ENCODE measurements around the gene ZNRF1.
A peak's percentile ranks its signal among the peaks of the same experiment; 100 is the strongest.
"Not testable (repeated sequence)": the region's sequence is repeated elsewhere in the genome, so short reads cannot be mapped to it uniquely, and the experiment has no call there.

ZNRF1 gene

GRCh38 chr16:74998481-74999218 lies at the start of gene ZNRF1:
Gene ZNRF1 (plus strand): TSS chr16:74999024. CDS start chr16:74999672, 648 bp downstream.
- FAIRE-seq: no peak

DNA sequence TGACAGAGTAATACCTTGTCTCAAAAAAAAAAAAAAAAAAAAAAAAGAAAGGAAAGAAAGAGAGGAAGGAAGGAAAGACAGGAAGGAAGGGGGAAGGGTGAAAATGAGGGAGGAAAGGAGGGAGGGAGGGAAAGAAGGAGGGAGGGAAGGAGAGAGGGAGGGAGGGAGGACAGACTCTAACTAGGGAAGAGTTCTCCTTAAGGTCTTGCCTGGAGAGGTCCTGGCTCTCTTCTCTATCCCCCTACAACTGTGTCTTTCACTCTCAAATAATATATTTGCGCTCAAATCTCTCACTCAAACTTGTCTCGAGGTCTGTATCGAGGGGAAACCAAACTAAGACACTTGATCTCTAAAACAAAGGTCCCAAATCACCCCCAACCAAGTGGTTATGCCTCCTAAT lies 49.5 kb upstream of the ZNRF1 start:
- FAIRE-seq: no peak

- FAIRE-seq: no peak
Observed at GRCh38 chr16:74950511-74950910, 48.3 kb upstream of the ZNRF1 start.

DNA sequence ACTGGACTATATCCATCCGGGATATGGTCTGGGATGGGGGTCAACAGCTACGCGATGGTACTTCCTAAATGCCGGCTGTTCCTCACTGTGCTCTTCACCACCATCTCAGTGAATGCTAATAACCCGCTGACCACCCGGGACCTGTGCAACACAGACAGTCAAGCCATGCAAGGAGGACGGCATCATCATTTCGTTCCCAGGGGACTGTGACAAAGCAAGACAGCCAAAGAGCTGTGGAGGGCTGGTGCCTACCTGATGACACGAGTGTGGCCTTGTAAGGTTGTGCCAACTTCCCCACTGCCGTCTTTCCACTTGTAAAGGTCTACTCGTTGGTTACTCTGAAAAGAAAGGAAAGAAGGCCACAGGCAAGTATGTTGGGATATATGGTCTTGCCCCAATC lies 47.6 kb upstream of the ZNRF1 start:
- no peak for FAIRE-seq

DNA sequence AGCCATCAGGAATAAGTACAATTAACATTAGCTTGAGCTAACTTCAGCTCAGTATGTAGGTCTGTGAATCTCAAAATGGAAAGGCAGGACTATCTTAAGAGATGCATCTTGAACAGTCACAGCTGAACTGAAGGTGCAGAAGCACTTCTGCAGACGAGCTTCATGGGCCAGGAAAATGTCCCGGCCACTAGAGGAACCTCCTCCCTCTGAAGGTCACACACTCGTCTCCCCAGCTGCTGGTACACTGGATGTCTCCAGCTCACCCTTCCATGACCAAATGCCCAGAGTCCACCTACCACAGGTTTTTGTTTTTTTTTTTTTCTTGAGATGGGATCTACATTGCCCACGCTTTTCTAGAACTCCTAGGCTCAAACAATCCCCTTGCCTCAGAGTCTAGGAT lies 47.1 kb upstream of the ZNRF1 start:
- no peak for FAIRE-seq

DNA sequence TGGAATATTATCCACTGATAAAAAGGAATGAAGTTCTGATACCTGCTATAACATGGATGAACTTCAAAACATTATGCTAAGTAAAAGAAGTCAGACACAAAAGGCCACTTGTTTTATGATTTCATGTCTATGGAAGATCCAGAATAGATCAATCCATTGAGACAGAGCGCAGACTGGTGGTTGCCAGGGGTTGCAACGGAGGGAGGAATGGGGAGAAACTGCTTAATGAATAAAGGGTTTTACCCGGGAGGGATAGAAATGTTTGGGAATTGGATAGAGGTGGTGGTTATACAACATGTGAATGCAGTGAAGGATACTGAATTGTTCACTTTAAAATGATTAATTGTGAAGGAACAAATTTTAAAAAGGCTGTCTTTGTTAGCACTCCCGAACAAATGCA lies 44.1 kb upstream of the ZNRF1 start:
- no peak for FAIRE-seq

DNA sequence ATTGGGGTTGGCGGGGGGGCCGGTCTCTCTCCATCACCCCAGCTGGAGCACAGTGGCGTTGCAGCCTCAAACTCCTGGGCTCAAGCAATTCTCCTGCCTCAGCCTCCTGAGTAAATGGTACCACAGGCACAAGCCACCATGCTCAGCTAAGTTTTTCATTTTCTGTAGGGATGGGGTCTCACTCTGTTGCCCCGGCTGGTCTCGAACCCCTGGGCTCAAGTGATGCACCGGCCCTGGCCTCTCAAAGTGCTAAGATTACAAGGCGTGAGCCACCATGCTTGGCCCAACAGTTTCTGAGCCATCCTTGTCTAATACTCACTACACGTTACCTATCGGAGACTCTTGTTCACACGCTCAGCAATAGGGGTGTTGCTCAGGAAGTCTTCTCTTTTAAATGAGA lies 25.5 kb upstream of the ZNRF1 start:
- no peak for FAIRE-seq

GRCh38 chr16:74975591-74975990 lies 23.2 kb upstream of the ZNRF1 start:
- FAIRE-seq: no peak

- FAIRE-seq: no peak
Observed at GRCh38 chr16:74982256-74982655, 16.6 kb upstream of the ZNRF1 start.

GRCh38 chr16:74984194-74984528 lies 14.7 kb upstream of the ZNRF1 start:
- FAIRE-seq: no peak

DNA sequence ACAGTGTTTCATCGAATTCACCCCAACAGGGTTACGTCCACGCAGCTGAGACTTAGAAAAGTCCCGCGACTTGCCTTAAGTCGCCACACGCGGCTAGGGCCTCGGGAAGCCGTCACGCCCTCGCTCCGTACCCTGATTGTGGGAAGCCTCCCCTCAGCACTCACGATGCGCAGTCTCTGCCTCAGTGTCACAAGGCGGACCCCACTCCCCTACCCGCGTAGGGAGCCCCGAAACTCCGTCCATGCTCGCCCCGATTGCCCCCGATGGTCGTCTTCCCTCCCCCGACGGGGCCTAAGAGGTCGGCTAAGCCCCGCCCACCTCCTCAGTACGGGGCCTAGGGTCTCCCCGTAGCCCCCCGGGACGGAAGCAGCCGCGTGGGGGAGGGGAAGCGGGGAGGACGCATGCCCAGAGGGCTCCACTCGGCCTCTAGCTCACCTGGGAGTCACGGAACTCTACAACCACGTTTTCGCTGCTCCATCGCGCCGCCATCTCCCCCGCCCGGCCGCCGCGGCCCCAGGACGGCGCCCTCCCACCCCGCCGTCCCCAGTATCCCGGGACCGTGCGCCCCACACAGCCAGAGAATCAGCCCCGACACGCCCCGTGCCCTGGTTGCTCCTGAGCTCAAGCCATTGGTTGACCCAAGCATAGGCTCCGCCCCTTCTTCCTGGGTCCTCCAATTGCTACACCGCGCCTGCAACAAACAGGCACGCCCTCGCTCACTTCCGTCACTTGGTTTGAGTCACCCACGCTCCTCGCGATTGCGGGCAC lies 14.1 kb upstream of the ZNRF1 start, which contains the start of gene WDR59:
Gene WDR59, minus strand, starts transcription at position 595 of the 768 bp plus-strand sequence. Its CDS starts 106 bp downstream, at position 489.
- FAIRE-seq: peak; percentile 94

GRCh38 chr16:74987027-74987681 lies 11.7 kb upstream of the ZNRF1 start:
- FAIRE-seq: no peak

DNA sequence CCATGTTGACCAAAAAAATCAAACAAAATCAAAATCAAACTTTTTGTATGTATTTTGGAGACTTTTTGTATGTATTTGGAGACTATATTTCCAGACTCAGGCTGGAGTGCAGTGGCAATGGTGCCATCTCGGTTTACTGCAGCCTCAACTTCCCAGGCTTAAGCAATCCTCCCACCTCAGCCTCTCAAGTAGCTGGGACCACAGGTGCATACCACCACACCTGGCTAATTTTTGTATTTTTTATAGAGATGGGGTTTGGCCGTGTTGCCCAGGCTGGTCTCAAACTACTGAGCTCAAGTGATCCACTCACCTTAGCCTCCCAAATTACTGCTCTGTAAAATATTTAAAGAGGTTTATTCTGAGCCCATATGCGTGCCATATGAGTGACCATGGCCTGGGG lies 9.0 kb upstream of the ZNRF1 start:
- FAIRE-seq: not testable (repeated sequence)

- no peak for FAIRE-seq
Observed at GRCh38 chr16:74990832-74991231, 8.0 kb upstream of the ZNRF1 start.

DNA sequence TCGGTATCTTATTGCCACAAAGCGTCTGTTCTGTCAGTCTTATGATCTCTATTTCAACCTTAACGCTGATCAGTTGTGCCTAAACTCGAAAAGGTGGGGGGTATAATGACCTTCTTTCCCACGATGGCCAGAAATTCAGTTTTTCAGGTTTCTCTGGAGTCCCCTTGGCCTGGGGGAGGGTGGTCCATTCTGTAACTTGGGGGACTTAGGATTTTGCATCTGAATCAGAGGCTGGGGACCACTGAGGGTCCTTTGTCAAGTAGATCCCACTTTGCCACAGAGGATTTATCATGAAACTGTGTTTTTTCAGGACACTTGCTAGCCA lies 7.6 kb upstream of the ZNRF1 start:
- no peak for FAIRE-seq

DNA sequence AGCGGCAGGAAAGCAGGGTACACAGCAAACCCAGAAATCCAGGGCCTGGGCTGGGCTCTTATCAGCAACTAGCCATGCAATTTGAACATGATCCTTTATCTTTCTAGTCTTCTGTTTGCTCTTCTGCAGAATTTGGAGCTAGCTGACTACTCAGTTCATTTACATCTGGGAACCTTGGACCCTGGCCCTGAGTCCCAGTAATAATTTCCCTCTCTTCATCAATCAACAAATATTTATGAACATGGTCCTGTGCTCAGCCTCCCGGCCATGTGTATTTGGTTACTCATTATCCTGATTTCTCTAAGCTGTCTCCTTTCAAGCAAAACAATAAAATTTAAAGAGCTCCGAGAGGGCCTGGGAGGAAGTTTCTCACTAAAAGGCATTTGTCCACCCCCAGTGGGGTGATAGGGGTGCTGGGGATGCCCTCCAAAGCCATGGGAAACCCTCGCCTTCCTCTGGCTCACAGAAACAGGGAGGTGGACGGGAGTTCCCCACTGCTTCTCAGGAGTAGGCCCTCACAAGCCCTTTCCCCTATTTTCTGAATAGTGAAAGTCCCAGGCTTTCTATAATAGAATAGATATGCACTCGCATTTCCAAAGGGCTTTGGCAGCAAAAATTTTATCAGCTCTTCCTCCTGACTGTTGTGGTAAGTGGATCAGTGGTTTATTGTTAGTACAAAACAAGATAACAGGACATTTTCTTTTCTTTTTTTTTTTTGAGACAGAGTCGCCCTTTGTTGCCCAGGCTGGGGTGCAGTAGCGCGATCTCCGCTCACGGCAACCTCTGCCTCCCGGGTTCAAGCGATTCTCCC lies 7.0 kb upstream of the ZNRF1 start:
- FAIRE-seq: no peak

GRCh38 chr16:74995986-74996385 lies 2.8 kb upstream of the ZNRF1 start:
- FAIRE-seq: no peak

- FAIRE-seq: no peak
Observed at GRCh38 chr16:74997042-74997491, 1.8 kb upstream of the ZNRF1 start.

GRCh38 chr16:74999219-74999608 lies 390 bp downstream of the ZNRF1 start:
- no peak for FAIRE-seq

GRCh38 chr16:74999609-75000480 lies 1.0 kb downstream of the ZNRF1 start:
- no peak for FAIRE-seq

DNA sequence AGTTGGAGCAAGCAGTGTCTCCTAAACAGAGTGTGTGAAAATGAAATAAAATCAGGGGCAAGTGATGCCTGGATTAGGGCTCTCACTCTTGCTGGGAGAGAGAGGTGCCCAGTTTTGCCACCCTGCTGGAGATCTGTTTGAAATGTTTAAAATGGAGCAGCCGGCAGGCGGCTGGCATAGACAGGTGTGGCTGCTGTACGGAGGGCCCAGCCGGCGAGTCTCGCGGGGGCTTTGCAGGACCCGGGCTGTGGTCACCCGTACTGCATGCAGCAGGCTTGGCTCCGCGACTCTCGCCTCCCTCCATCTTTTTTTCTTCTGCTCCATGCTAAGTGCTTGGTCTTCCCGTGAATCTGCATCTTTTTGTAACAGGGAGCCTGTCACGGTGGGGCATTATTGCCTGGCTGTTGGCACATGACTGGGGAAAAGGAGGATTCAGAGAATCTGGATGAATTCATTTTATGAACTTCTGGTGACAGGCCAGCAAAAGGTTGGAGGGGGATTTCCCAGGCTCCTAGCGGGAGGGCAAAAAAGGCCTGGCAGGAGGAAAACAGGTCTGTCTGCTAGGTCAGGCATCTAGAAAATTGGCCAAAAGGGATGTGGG lies 1.8 kb downstream of the ZNRF1 start:
- no peak for FAIRE-seq

GRCh38 chr16:75002474-75002873 lies 3.6 kb downstream of the ZNRF1 start:
- no peak for FAIRE-seq

Data from A204.1 (cell line).